IPS-18c (cell line): ENCODE results near the gene ERCC2.

Experiments used
- H3K4me3 ChIP-seq: 2 replicates; pipeline ENCODE4 v1.7.0; 2013; ENCODE audit warnings: low read depth, mild to moderate bottlenecking, low read length, moderate library complexity; ENCODE audit not compliant: insufficient read depth
- H3K9me3 ChIP-seq: one replicate; pipeline ENCODE4 v1.6.1; 2013; ENCODE audit warnings: mild to moderate bottlenecking, low read length, moderate library complexity; ENCODE audit not compliant: control insufficient read depth, insufficient read depth

Gene ERCC2

DNA sequence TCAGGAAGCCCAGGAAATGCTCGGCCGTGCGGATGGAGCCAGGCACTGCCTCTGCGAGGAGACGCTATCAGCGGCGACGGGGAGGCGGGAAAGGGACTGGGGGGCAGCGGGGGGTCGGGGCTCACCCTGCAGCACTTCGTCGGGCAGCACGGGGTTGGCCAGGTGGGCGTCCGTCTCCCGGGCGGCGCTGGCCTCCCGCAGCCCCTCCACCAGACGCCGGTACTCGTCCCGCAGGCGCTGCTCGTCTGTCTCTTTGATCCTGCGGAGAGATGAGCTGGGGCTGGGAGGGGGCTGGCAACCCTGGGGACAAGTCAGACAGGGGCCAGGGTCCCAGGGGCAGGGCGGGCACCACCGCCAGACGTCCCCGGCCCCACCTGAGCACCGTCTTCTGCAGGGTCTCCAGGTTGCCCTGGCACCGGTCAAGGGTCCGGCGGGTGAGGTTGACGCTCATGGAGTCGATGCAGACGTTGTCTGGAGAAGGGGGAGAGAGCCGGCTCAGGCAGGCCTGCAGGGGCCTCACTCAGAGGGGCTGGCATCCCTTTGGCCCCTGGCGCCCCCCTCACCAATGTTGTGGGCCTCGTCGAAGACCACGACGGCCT lies 6.4 kb downstream of the ERCC2 start:
- no peak overlapping the region for H3K4me3 ChIP-seq
- H3K9me3 ChIP-seq: no peaks in the 10 kb centered on the region

DNA sequence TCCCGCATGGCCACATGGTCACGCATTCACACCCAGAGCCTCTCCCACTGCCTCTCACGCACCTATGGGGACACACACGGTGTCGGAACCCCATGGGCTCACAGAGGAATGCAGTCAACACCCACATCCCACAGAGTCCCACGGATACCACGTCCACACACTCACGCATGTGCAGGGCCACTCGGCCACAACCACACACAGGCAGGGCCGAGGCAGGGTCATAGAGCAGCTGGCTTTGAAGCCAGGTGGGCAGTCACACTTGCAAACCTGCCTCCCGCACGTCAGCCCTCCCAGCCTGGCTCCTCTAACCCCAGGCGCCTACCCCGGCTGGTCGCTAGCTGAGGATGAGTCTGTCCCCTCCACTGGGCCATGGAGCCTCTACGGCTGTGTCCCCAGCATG lies 8.1 kb downstream of the ERCC2 start:
- no peaks in the 10 kb centered on the region for H3K9me3 ChIP-seq
- no peak overlapping the region for H3K4me3 ChIP-seq

DNA sequence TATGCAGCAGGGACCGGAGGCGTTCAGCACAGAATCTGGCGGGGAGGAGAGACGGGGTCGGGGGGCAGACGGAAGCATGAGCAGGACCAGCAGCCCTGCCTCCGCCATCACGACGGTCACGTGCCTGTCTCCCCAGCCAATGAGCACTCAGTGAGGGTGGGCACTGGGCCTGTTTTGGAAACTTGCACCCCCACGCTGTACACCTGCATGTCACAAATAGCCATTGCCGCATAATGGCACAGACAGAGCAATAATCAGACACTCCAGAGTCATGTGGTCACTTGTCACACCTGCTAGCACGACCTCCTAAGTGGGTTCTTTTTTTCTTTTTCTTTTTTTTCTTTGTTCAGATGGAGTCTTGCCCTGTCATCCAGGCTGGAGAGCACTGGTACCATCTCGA lies 8.8 kb downstream of the ERCC2 start:
- Histone ChIP-seq H3K4me3 (no peak overlapping the region), H3K9me3 (no peaks in the 10 kb centered on the region)

DNA sequence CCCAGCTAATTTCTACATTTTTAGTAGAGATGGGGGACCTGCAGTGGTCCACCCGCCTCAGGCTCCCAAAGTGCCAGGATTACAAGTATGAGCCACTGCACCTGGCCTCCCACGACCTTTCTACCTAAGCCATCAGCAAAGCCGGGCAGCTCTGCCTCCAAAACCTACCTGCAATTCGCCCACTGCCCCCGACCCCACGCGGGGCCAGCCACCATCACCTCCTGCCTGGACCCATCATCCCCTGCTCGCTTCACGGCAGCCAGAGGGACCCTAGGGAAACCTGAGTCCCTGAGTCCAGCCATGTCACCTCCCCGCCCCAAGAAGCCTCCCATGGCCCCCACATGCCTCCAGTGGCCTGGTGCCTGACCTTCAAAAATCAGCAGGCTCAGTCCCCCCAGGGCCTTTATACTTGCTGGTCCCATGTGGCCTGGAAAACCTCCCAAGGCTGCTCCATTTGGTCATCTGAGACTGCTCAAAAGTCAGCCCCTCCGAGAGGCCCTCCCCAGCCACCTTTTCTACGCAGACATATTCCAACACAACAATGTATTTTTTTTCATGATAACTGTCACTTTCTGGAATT lies 12.1 kb downstream of the ERCC2 start:
- H3K9me3 ChIP-seq: no peaks in the 10 kb centered on the region
- no peak overlapping the region for H3K4me3 ChIP-seq

DNA sequence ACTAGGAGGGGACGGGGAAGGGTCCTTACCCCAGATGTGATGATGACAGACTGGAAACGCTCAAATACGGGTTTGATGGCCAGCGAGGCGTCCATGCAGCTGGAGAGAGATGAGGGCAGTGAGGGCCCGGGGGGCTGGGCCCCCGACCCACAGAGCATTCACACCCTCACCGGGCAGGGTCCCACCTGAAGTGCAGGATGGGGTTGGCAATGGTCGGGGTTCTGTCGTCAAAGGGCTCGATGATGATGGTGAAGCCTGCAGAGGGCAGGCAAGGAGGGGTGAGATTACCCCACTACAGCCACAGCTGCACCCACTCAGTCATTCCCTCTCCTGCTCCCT lies 13.0 kb downstream of the ERCC2 start:
- Histone ChIP-seq H3K9me3 (no peaks in the 10 kb centered on the region), H3K4me3 (no peak overlapping the region)

DNA sequence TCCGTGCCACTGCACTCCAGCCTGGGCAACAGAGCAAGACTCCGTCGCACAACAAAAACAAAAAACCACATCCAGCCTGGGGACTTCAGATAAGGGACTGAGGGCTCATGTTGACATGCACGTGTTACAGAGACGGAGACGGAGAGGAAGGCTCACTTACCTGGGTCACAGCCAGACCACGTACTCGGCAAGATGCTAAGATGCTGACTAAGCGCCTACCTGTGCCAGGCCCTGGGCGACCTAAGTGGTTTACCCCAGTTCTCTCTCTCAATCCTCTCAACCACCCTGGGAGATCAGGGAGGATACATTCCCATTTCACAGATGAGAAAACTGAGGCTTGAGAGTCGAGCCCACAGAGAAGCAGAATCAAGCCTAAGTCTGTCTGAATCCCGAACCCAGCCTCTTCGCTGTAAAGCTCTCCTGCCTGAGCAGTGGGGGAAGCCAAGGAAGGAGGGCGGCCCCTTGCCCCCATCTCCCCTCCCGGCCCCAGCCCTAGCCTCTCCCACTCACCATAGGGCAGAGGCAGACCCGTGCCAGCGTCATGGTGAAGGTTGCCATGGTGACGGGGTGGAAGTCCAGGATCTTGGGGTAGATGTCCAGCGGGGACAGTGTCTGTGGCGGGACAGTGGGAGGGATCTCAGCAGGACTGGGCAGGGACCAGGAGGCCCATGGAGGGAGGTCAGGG lies 13.5 kb downstream of the ERCC2 start:
- Histone ChIP-seq H3K4me3 (no peak overlapping the region), H3K9me3 (no peaks in the 10 kb centered on the region)

DNA sequence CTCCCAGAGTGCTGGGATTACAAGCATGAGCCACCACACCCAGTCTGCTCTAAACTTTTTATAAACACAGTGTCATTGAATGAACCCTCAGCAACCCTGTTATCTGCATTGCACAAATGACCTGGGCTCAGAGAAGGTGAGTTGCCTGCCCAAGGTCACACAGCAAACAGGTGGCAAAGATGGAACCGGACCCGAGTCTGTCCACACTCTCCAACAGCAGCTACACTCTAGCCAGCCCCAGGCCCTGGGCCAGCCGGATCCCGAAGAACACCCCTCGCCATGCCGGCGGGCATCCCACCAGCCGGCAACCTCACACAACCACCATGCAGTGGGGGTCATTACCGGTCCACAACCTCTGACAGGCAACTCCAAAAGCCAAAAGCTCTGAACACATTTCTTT lies 14.5 kb downstream of the ERCC2 start:
- H3K9me3 ChIP-seq: no peaks in the 10 kb centered on the region
- H3K4me3 ChIP-seq: no peak overlapping the region

DNA sequence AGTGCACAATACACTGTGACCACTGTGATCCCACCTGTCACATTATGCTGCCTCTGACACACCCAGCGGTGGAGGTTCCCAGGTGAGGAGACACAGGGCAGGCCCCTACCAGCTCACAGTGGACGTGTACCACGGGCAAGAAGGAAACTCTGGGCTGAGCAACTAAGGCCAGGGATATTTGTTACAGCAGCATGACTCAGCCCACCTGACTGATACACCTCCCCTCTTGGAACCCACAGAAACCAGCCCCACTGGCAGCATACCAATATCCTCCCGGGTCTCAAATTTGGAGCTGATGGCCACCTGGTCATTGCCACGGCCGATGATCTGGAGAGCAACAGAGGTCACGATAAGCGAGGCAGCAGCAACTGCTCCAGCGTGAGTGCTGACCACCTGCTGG lies 15.0 kb downstream of the ERCC2 start:
- no peak overlapping the region for H3K4me3 ChIP-seq
- H3K9me3 ChIP-seq: no peaks in the 10 kb centered on the region

DNA sequence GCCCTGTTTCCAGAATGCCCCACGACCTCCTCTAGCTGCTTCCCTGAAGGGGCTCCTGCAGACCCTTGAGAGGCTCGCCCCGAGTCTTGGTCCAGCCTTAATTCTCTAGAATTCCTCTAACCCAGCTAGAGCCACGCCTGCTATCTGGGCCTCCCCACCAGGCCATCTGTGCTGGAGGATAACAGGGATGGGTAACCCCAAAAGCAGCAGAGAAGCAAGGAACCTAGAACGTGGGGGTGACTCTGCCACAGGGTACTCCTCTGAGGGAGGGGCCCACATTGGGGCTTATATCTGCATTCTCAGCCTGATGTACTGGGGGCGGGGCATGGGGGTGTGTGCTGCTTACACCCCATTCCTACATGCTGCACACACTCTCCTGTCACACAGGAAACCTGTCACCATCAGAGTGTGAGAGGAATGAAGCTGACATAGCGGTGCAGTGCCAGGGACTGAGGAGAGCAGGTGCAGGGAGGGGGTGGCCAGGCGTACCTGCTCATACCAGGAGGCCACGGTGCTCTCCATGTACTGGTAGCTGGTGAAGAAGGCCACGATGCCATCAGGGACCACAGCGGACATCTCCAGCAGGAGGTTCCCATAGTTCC lies 16.0 kb downstream of the ERCC2 start:
- no peak overlapping the region for H3K4me3 ChIP-seq
- no peaks in the 10 kb centered on the region for H3K9me3 ChIP-seq

DNA sequence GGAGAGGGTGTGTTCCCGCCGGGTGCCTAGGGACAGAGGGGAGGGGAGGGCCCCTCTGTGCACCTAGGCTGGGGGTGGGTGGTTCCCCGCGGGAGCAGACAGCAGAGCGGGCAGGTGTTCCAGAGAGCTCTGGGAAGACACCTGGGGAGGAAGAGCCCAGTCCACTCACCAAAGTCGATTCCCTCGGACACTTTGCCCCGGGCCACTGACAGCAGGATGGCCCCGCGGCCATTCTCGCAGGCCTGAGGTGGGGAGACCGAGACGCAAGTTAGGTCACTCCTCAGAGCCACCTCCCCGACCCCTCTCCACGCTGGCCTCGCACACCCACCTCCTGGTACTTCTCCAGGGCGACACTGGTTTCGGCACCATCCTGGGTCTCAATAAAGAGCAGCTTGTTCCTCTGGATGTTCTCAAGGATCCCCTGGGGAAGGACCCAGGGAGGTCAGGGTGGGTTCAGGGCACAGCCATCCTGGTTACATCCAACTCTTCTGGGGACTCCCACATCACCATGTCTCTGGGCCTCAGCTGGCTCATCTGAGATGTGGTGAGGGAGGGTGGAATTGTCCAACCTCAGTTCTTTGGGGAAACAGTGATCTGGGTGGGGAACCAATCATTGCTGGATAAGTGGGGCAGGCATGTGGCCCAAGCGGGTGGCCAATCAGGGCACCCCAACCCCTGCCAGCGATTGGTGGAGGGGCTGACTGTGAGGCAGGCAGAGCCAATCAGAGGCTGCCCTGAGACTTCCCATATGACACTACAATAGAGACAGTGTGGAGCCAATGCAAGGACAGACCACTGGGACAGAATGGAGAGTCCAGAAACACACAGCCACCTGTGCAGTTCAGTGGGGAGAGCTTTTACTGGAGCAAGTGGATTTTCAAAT lies 17.2 kb downstream of the ERCC2 start:
- H3K9me3 ChIP-seq: no peaks in the 10 kb centered on the region
- H3K4me3 ChIP-seq: no peak overlapping the region

DNA sequence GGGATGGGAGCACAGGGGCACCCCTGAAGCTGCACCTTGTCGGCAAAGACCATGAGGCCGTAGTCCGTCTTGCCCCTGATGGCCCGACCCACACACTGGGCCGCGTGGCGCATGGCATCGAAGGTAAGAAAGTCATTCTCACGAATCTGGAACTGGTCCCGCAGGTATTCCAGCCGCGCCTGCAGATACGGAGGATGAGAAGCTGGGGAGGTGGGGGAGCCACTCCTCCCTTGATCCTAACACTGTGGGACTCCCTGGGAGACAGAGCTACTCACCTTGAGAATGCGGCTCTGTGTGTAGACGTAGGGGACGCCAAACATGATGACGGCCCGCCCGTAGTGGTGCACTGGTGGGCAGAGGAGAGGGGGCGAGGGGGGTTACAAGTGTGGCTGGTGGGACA lies 17.9 kb downstream of the ERCC2 start:
- H3K9me3 ChIP-seq: no peaks in the 10 kb centered on the region
- H3K4me3 ChIP-seq: no peak overlapping the region

DNA sequence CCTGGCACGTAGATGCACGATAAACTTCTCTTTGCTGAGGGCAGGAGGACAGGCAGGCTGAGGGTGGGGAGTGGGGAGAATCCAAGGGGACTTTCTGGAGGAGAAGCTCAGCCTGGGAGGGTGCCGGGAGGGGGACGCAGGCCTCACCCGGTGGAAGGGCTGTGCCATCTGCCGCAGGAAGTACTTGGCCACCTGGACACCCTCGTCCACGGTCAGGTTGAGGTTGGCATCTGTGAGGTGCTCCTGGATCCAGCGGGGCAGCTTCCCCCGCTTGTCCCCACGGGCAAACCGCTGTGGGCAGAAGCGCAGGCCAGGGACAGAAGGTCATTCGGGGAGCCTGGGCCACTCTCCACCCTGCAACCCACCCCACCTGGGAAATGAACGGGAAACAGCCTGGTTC lies 18.3 kb downstream of the ERCC2 start:
- no peaks in the 10 kb centered on the region for H3K9me3 ChIP-seq
- H3K4me3 ChIP-seq: no peak overlapping the region

DNA sequence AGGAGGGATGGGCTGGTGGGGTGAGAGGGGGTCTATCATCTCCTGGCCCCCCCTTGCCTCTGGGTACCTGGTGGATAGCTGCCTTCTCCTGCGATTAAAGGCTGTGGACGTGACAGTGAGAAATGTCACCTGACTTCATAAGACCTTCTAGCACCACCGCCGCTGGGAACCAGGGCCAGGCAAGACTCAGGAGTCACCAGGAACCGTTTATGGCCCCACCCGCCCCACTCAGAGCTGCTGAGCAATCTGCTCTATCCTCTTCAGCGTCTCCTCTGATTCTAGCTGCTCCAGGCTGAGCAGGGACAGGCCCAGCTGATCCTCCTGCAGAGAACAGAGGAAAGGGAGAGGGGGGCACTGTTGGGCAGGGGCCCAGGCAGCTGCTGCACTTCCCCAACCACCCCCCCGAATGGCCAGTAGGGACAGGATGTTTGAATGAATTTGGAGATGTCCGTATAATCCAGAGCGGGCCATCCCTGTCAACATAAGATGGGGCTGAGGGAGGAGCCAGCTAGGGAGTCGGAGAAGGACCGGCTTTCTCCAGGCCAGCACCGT lies 18.9 kb downstream of the ERCC2 start:
- Histone ChIP-seq H3K9me3 (no peaks in the 10 kb centered on the region), H3K4me3 (no peak overlapping the region)

DNA sequence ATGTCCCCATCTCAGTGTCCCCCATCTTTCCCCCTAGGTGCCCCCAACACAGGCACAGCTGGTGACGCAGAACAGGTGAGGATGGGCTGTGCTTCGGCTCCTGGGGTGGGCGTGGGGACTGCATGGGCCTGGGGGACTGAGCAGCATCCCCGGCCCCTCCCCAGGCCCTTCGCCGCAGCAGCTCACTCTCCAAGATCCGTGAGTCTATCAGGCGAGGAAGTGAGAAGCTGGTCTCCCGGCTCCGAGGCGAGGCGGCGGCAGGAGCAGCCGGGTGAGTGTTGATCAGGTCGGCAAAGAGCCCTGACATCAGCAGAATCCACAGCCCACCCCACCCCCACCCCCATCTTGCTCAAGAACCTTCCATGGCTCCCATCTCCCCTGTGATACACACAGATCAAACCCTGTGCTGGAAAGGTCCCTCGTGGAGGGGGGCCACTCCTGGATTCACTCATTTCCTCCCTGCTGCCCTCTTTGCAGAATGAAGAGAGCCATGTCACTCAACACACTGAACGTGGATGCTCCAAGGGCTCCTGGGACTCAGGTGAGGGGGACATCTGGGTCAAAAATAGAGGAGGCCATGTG lies 19.8 kb downstream of the ERCC2 start:
- Histone ChIP-seq H3K9me3 (no peaks in the 10 kb centered on the region), H3K4me3 (no peak overlapping the region)

DNA sequence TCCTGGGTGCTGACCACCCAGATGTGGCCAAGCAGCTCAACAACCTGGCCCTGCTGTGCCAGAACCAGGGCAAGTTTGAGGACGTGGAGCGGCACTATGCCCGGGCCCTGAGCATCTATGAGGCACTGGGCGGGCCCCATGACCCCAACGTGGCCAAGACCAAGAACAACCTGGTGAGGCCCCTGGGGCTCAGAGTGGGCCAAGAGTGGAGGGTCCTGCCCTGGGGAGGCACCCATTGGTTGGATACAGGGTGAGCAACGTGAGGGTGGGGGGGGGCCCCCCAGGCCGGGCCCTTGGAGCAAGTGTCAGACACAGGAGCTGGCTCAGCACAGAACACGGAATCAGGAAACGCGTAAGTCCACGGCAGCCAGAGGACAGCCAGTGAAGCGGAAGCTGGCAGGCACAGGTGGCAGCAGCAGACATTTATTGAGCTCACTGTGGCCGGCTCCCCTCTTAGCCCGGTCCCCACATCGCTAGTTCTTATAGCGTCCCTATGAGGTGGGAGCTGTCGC lies 20.9 kb downstream of the ERCC2 start:
- Histone ChIP-seq H3K4me3 (no peak overlapping the region), H3K9me3 (no peaks in the 10 kb centered on the region)

DNA sequence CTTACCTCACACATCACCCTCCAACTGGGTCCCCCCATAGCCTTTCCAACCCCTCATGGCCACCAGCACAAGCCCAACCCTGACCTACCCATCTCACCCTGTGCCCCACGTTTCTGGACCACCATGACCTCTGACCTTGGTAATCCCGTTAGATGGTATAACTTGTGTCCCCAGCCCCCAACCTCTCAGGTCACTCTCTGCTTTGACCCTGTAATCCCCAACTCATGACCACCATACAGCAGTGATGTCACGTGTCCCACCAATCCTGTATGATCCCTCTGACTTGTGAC lies 21.3 kb downstream of the ERCC2 start:
- Histone ChIP-seq H3K9me3 (no peaks in the 10 kb centered on the region), H3K4me3 (no peak overlapping the region)
